AG04449 (cell line): Measurements from ENCODE around the gene MLST8.

Source experiments
- CTCF ChIA-PET: fragments of 350-600 bp; formaldehyde crosslinking; extraction: SDS; loops from one replicate; lab custom pipeline; 2021; ENCODE audit warnings: antibody characterized with exemption; lab: Yijun Ruan, JAX
- POLR2A ChIA-PET: fragments of 400-600, 350-600 bp; formaldehyde crosslinking; extraction: SDS; loops from one replicate; lab custom pipeline; 2020; ENCODE audit warnings: antibody characterized with exemption, inconsistent platforms; lab: Yijun Ruan, JAX
- DNase-seq: peaks from one replicate; pipeline ENCODE4 v3.0.0-alpha.2; 2010; ENCODE audit warnings: low read depth, low spot score
- H3K4me3 ChIP-seq: 2 replicates; pipeline ENCODE4 v1.5.1; 2011; ENCODE audit warnings: low read depth, mild to moderate bottlenecking, control low read depth, low read length
- CTCF ChIP-seq: IDR thresholded peaks from one replicate; pipeline ENCODE4 v1.5.1; 2011; ENCODE audit warnings: mild to moderate bottlenecking, moderate library complexity, low read length, control low read depth, inconsistent platforms; ENCODE audit not compliant: insufficient read depth; ENCODE audit errors: missing control alignments

The MLST8 gene

GRCh38 chr16:2171601-2172178 is 33.6 kb upstream of the MLST8 start:
- TF ChIP-seq CTCF, result no peak
- CTCF ChIA-PET, result interaction anchor here (0.7 kb wide), 1 partner anchor 17 kb away, joined by 3 read pairs; no protein-coding TSS in a partner anchor
- POLR2A ChIA-PET, result no interaction called here
- no peak for DNase-seq
- no peak overlapping the region for H3K4me3 ChIP-seq

- CTCF ChIA-PET, result no interaction called here
- no peak for DNase-seq
- TF ChIP-seq CTCF, result no peak
- POLR2A ChIA-PET, result interaction anchor here (1.2 kb wide), 1 partner anchor 17 kb away, joined by 4 read pairs; the partner anchor contains the start of gene TRAF7
- H3K4me3 ChIP-seq, result no peak overlapping the region
Measured at GRCh38 chr16:2172688-2173335, 32.4 kb upstream of the MLST8 start.

- no peak for TF ChIP-seq CTCF
- H3K4me3 ChIP-seq, result no peak overlapping the region
- ChIA-PET CTCF (no interaction called here), POLR2A (interaction anchor here (1.2 kb wide), 1 partner anchor 18 kb away, joined by 4 read pairs; the partner anchor contains the start of gene TRAF7)
- no peak for DNase-seq
Measured at GRCh38 chr16:2173366-2173765, 31.9 kb upstream of the MLST8 start.

GRCh38 chr16:2173916-2174315 is 31.3 kb upstream of the MLST8 start:
- no peak for TF ChIP-seq CTCF
- POLR2A ChIA-PET, result interaction anchor here (1.2 kb wide), 1 partner anchor 18 kb away, joined by 3 read pairs; the partner anchor contains the start of gene TRAF7
- no peak for DNase-seq
- CTCF ChIA-PET, result no interaction called here
- no peak overlapping the region for H3K4me3 ChIP-seq

GRCh38 chr16:2174396-2175131 is 30.7 kb upstream of the MLST8 start:
- DNase-seq, result no peak
- no peak for TF ChIP-seq CTCF
- ChIA-PET CTCF (interaction anchor here (1.2 kb wide), 1 partner anchor 10 kb away, joined by 3 read pairs; no protein-coding TSS in a partner anchor), POLR2A (interaction anchor here (1.2 kb wide), 1 partner anchor 19 kb away, joined by 3 read pairs; the partner anchor contains the start of gene TRAF7)
- H3K4me3 ChIP-seq, result no peak overlapping the region
